ENCODE results near the gene KRT34.

DNA sequence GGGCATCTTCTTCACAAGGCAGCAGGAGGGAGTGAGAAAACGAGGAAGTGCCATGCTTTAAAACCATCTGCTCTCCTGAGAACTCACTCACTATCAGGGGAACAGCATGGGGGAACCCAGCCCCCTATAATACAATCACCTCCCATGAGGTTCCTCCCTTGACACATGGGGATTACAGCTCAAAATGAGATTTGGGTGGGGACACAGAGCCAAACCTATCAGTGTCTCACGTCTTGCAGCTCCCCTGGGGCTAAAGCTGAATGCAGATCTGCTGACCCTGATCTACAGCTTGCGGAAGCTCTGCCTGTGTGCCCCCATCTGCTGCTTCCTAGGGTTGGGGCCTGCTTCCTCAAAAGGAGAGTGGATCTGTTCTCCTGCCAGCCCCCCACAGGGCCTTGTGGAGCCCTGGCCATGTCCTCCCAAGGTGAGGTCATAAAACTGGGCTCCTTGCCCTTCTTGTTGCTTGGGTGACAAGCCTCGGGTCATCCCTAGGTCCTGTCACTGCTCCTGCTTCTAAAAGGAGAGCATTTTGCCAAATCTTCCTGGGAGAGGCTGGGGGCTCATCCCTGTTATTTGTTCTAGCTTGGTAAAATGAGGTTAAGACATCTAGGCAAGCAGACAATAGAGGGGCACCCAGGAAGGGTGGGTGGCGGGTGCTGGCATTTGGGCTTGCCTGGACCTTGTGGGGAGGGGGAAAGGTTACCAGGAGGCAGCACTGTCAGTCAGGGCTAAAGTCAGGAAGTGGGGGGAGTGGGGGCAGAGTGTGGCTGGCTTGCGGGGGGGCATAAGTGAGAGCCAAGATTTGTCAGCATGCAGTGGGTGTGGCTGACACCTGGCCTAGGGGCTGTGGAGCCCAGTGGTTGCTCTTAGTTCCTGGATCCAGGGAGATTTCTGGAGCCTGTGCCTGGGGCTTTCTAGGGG, 47.5 kb downstream of the KRT34 start:
- TF ChIP-seq, protein P1, sequence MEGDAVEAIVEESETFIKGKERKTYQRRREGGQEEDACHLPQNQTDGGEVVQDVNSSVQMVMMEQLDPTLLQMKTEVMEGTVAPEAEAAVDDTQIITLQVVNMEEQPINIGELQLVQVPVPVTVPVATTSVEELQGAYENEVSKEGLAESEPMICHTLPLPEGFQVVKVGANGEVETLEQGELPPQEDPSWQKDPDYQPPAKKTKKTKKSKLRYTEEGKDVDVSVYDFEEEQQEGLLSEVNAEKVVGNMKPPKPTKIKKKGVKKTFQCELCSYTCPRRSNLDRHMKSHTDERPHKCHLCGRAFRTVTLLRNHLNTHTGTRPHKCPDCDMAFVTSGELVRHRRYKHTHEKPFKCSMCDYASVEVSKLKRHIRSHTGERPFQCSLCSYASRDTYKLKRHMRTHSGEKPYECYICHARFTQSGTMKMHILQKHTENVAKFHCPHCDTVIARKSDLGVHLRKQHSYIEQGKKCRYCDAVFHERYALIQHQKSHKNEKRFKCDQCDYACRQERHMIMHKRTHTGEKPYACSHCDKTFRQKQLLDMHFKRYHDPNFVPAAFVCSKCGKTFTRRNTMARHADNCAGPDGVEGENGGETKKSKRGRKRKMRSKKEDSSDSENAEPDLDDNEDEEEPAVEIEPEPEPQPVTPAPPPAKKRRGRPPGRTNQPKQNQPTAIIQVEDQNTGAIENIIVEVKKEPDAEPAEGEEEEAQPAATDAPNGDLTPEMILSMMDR (IDR thresholded peaks at IDR 0.05): no peak
- TF ChIP-seq POLR2A (IDR thresholded peaks at IDR 0.05): no peak
